Activated naive CD8-positive, alpha-beta T cell (primary cell): ENCODE measurements around the gene FOXD4.
"Not testable (repeated sequence)": the region's sequence is repeated elsewhere in the genome, so short reads cannot be mapped to it uniquely, and the experiment has no call there.

Experiments used
- H3K27ac Mint-ChIP-seq: one replicate; pipeline ENCODE4 v1.8.0; 2021; ENCODE audit warnings: mixed read lengths
- H3K27me3 Mint-ChIP-seq: one replicate; pipeline ENCODE4 v1.8.0; 2021; ENCODE audit warnings: mixed read lengths
- H3K36me3 Mint-ChIP-seq: one replicate; pipeline ENCODE4 v1.8.0; 2021; ENCODE audit warnings: mixed read lengths
- H3K4me1 Mint-ChIP-seq: one replicate; pipeline ENCODE4 v1.8.0; 2021; ENCODE audit warnings: low read depth, mixed read lengths
- H3K4me3 Mint-ChIP-seq: one replicate; pipeline ENCODE4 v1.8.0; 2021; ENCODE audit warnings: mild to moderate bottlenecking, mixed read lengths
- H3K9me3 Mint-ChIP-seq: one replicate; pipeline ENCODE4 v1.8.0; 2021; ENCODE audit warnings: low read depth, mixed read lengths

FOXD4 gene

DNA sequence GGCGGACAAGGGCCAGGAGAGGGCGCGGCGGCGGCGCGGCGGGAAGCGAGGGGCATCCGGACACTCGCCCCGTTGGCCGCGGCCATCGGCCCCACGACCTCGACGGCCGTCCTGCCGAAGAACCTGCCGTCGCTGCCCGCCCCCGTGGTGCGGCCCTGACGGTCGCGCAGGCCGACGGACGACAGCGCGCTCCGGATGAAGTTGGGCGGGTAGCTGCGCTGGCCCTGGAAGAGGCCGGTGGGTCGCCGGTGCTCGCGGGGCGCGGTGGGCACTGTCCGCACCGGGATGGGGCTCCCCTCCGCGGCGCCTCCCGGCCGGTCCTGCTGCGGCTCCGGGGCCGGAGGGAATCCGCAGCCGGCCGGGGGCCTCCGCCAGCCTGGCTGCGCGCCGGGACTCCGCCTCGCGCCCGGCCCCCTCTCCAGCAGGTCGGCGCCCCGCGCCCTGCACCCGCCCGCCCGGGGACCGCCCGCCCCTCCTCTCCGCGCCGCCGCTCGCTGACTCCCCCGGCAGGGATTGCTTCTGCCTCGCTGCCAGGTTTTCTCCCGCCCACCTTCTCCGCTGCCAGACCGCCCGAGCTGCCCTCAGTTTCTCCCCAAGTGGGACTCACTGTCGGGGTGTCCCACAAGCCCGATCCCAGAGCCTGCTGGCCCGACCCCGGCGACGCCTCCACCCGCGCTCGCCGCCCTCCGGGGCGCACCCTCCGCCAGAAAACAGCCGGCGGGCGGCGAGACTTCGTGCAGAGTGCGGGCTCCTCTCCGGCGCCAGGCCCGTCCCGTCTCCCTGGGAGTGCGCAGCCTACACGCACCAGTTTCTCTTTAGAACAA, 44.9 kb downstream of the FOXD4 start:
- H3K36me3 Mint-ChIP-seq, H3K27ac Mint-ChIP-seq, H3K27me3 Mint-ChIP-seq, H3K9me3 Mint-ChIP-seq, H3K4me1 Mint-ChIP-seq: not testable (repeated sequence)
- H3K4me3 Mint-ChIP-seq, result peak overlapping the region; percentile 65
